Fibroblast of lung (primary cell): ENCODE measurements around the gene PPIP5K1. TPM values are rescaled to one million over a fixed set of nuclear protein-coding genes. Genes with fewer than 3 reads are reported as not detected.
A peak's percentile ranks its signal among the peaks of the same experiment; 100 is the strongest.

Experiments
- DNase-seq, 2 donors: peaks; one replicate each; pipeline versions ENCODE4 v3.0.0 to v3.0.0-alpha.2; 2010; ENCODE audit warnings: low read depth in 2 of 2
- H2AFZ ChIP-seq: 2 replicates; pipeline ENCODE4 v1.5.1; 2012; ENCODE audit warnings: low read length, control low read depth, inconsistent platforms
- H3K27ac ChIP-seq: 2 replicates; pipeline ENCODE4 v1.5.1; 2011; ENCODE audit warnings: low read length, control low read depth; ENCODE audit not compliant: insufficient read depth
- H3K27me3 ChIP-seq: 2 replicates; pipeline ENCODE4 v1.5.1; 2011; ENCODE audit warnings: mild to moderate bottlenecking, low read length; ENCODE audit not compliant: control insufficient read depth, insufficient read depth
- H3K36me3 ChIP-seq: 2 replicates; pipeline ENCODE4 v1.5.1; 2011; ENCODE audit warnings: low read length; ENCODE audit not compliant: control insufficient read depth, insufficient read depth
- H3K4me1 ChIP-seq: 2 replicates; pipeline ENCODE4 v1.5.1; 2011; ENCODE audit warnings: low read length; ENCODE audit not compliant: control insufficient read depth, insufficient read depth; ENCODE audit errors: extremely low read depth
- H3K4me2 ChIP-seq: 2 replicates; pipeline ENCODE4 v1.5.1; 2011; ENCODE audit warnings: low read length, control low read depth; ENCODE audit not compliant: insufficient read depth; ENCODE audit errors: extremely low read depth
- H3K4me3 ChIP-seq, 4 experiments: fragments of 200-600 bp in 1 of 4; sonication (generic) in 1 of 4; replicated peaks in 1 of 4; 2 replicates each; pipeline ENCODE4 v1.5.1; 2011 to 2016; ENCODE audit warnings: low read length in 4 of 4, low read depth in 3 of 4, mild to moderate bottlenecking in 3 of 4, control low read depth in 2 of 4, inconsistent platforms in 1 of 4, mixed read lengths in 1 of 4; ENCODE audit not compliant: insufficient read depth in 1 of 4; ENCODE audit errors: control extremely low read depth in 1 of 4
- H3K79me2 ChIP-seq: 2 replicates; pipeline ENCODE4 v1.5.1; 2012; ENCODE audit warnings: mild to moderate bottlenecking, low read length, inconsistent platforms; ENCODE audit not compliant: control insufficient read depth, insufficient read depth
- H3K9ac ChIP-seq: 2 replicates; pipeline ENCODE4 v1.5.1; 2011; ENCODE audit warnings: mild to moderate bottlenecking, low read length, control low read depth; ENCODE audit not compliant: insufficient read depth
- H3K9me3 ChIP-seq: 2 replicates; pipeline ENCODE4 v1.5.1; 2012; ENCODE audit warnings: low read depth, low read length; ENCODE audit not compliant: control insufficient read depth, insufficient read depth
- H4K20me1 ChIP-seq: 2 replicates; pipeline ENCODE4 v1.5.1; 2011; ENCODE audit warnings: low read length; ENCODE audit not compliant: control insufficient read depth, insufficient read depth; ENCODE audit errors: extremely low read depth
- CTCF ChIP-seq, 2 donors: IDR thresholded peaks in 1 of 2; conservative IDR thresholded peaks in 1 of 2; 1 replicate in 1 of 2; 2 replicates in 1 of 2; pipeline ENCODE4 v1.5.1; 2011 to 2012; ENCODE audit warnings: low read length in 2 of 2, control low read depth in 1 of 2, inconsistent platforms in 1 of 2, low read depth in 1 of 2, mild to moderate bottlenecking in 1 of 2
- EZH2 ChIP-seq: IDR thresholded peaks from 2 replicates; pipeline ENCODE4 v1.5.1; 2012; ENCODE audit warnings: low read length, control low read depth, mild to moderate bottlenecking; ENCODE audit errors: missing control alignments
- polyA plus RNA-seq, 2 donors: library from polyadenylated mRNA; depleted of rRNA in 1 of 2; stranded (reverse) in 1 of 2; unstranded in 1 of 2; fragments of >200 nt; gene quantifications; 2 replicates each; pipeline ENCODE4 v1.2.1, GENCODE V29; 2011 to 2012; ENCODE audit warnings: missing spikeins in 1 of 2
- total RNA-seq: library from RNA; depleted of rRNA; stranded (reverse); fragments of >200 nt; gene quantifications from 2 replicates; pipeline ENCODE4 v1.2.1, GENCODE V29; 2014

The PPIP5K1 gene
- total and polyA plus RNA-seq, 2 donors (not counting 1 experiment from before 2014, with no cell fraction given): 19.6 to 40.8 TPM

- no peak overlapping the region for H3K9ac ChIP-seq
- no peaks in the 10 kb centered on the region for H3K36me3 ChIP-seq
- no peak overlapping the region for H3K4me3 ChIP-seq
- H3K79me2 ChIP-seq: no peaks in the 10 kb centered on the region
- H3K4me1 ChIP-seq: no peaks in the 10 kb centered on the region
- no peak overlapping the region for H3K4me2 ChIP-seq
- H2AFZ ChIP-seq: no peak overlapping the region
- no peak overlapping the region for H3K27ac ChIP-seq
- no peaks in the 10 kb centered on the region for H4K20me1 ChIP-seq
- DNase-seq: no peak
- H3K27me3 ChIP-seq: no peaks in the 10 kb centered on the region
- TF ChIP-seq EZH2 (no peak), CTCF (conservative IDR thresholded peaks at IDR 0.05 in 1 of 2, IDR thresholded peaks at IDR 0.05 in 1 of 2; ENCODE audit: low read depth in 1 of 2, low read length in 2 of 2) (no peak)
- no peaks in the 10 kb centered on the region for H3K9me3 ChIP-seq
Measured at GRCh38 chr15:43499635-43500034, 90.4 kb downstream of the PPIP5K1 start.

GRCh38 chr15:43498990-43499389 is 91.0 kb downstream of the PPIP5K1 start:
- H3K9ac ChIP-seq: no peak overlapping the region
- H2AFZ ChIP-seq: no peak overlapping the region

GRCh38 chr15:43493703-43494472 is 96.1 kb downstream of the PPIP5K1 start:
- Histone ChIP-seq H3K27me3 (no peaks in the 10 kb centered on the region), H4K20me1 (no peaks in the 10 kb centered on the region), H3K4me1 (peaks cover 5% of the 10 kb centered on the region), H3K79me2 (peaks cover 8% of the 10 kb centered on the region), H3K4me3 (peak overlapping the region; percentile 76 to 88 (median 82)), H3K27ac (peak overlapping the region; percentile 95), H3K9ac (no peak overlapping the region), H3K9me3 (no peaks in the 10 kb centered on the region), H2AFZ (peak overlapping the region; percentile 91), H3K4me2 (peak overlapping the region; percentile 87), H3K36me3 (no peaks in the 10 kb centered on the region)
- no peak for DNase-seq
- no peak for TF ChIP-seq CTCF (conservative IDR thresholded peaks at IDR 0.05 in 1 of 2, IDR thresholded peaks at IDR 0.05 in 1 of 2; ENCODE audit: low read depth in 1 of 2, low read length in 2 of 2)
- TF ChIP-seq EZH2: no peak

More at GRCh38 chr15:43498990-43499389, 91.0 kb downstream of the PPIP5K1 start:
- Histone ChIP-seq H3K79me2 (no peaks in the 10 kb centered on the region), H4K20me1 (no peaks in the 10 kb centered on the region), H3K27ac (no peak overlapping the region), H3K27me3 (no peaks in the 10 kb centered on the region), H3K36me3 (no peaks in the 10 kb centered on the region), H3K9me3 (no peaks in the 10 kb centered on the region), H3K4me2 (no peak overlapping the region), H3K4me1 (no peaks in the 10 kb centered on the region), H3K4me3 (no peak overlapping the region)
- no peak for DNase-seq
- no peak for TF ChIP-seq EZH2
- TF ChIP-seq CTCF (conservative IDR thresholded peaks at IDR 0.05 in 1 of 2, IDR thresholded peaks at IDR 0.05 in 1 of 2; ENCODE audit: low read depth in 1 of 2, low read length in 2 of 2): no peak
